ENCODE data around the gene MTFMT.
"Not testable (repeated sequence)": the region's sequence is repeated elsewhere in the genome, so short reads cannot be mapped to it uniquely, and the experiment has no call there.

MTFMT gene

DNA sequence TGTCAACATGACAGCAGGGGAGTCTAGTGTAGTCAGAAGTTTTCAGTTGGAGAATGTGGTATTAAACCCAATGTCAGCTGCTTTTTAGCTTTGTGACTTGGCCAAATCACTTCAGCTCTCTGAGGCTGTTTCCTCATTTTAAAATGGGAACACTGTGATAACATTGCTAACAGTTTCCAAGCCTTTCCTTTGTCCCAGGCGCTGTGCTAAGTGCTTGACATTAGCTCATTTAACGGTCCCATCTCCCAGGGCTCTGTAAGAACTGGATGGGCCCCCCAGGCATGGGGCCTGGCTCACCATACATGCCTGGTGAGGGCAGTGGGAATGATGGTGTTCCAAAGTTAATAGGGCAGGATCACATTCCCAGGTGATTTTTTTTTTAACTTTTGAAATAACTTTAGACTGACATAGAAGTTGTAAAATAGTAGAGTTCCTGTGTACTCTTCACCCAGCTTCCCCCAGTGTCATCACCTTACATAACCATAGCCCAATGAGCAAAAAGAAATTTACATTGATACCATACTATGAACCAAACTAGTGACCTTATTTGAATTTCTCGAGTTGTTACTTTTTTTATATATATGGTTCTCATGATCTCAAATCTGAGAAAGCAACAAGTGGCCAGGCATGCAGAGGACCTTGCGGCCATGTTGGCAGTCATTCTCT lies 30.6 kb upstream of the MTFMT start:
- DNase-seq = no peak

DNA sequence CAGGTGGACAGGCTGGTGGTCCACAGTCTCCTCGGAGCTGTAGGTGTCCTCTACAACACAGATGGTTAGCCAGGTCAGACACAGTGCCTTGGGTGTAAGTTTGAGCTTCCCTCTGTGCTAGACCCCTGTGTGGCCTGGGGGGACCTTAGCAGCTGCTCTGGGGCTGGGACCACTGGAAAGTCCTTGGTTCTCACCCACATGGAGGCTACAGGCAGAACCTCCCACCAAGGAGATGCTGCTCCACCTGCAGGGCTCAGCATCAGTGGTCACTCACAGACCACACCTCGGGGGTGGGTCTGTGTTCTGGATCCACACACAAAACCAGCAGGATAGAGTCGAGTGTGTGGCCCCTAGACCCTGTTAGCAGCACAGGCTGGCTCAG lies 29.9 kb upstream of the MTFMT start:
- DNase-seq = no peak

DNA sequence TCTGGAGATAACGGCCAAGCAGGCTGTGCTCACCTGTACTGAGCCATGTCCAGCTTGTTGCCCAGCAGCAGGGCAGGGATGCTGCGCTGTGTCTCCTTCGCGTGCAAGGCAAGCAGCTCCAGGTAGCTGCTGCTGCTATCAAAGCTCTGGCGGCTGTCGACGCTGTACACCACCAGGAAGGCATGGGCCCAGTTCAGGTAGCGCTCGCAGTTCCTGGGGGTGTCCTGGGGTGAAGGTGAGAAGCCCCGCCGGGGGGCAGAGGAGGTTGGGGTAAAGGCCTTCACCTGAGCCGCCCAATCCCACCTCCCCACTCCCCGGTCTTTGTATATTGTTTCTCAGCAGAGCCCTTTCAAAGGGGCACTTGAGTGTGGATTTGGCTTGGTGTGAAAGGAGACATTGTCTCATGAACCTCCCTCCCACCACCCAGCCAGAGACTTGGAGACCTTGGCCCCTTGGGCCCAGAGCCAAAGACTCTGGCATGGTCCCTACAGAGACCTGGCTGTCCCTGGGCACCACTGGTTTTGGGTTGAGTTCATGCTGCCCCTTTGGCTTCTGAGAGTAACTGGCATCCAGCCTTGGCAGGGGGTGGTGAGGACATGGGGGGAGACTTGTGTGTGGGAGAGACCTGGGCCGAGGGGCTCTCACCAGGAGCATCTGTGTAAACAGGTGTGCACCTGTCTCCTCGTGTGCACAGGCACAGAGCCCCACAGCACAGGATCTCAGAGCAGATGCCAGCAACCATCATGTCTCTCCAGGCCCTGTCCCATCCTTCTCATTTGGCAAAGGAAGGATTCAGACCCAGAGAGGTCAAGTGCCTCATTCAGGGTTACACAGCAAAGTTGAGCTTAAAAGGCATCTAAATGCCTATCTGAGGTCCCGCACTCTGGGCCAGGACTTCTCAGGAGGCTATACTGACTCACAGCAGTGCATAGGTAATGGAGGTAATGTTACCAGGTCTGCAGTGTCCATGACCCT lies 29.2 kb upstream of the MTFMT start:
- no peak for DNase-seq

DNA sequence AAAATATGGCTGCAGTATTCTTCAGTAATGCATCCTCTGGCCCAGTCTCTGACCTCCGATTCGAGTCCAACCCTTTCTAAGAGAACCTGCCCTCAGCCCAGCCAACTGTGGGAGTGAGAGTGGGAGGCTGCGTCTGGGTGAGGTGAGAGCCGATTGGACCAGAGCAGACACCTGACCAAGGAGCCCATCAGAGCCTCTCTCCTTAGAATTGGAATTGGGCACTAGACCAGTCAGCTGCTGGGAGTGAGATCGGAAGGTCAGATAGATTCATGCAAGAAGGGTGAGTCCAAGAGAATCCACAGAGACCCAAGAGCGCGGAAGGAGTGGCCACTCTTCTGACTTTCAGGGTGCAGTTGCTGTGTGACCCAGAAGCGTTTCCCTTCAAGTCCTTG lies 28.1 kb upstream of the MTFMT start:
- no peak for DNase-seq

DNA sequence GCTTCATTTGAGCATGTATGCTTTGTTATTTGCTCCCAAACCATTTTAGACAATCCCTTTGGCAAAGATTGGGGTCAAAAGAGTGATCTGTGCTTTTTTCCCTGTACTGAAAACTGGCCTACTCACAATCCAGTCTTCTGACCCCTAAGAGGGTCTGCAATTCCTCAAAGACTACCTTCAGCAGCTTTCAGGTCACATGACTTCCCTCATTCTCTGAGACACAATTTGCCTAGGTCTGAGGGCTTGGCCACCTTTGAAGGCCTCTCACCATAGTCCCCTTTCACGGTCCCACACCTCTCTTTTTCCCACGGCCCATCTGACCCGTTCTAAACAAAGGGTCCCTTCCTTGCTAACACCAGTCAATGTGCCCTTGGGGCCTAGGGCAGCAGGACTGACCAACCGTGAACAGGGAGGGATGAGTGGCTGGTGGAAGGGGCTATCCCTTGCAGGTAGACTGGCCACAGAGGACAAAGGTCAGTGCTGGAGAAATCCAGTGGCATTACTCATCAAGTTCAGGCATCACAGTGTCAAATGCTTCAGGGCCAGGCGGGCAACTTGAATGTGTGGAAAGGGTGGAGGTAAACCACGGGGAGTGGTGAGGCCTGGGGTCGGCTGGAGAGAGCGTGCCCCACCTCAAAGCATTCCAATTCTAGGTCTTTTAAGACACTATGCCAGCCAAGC lies 27.6 kb upstream of the MTFMT start:
- no peak for DNase-seq

DNA sequence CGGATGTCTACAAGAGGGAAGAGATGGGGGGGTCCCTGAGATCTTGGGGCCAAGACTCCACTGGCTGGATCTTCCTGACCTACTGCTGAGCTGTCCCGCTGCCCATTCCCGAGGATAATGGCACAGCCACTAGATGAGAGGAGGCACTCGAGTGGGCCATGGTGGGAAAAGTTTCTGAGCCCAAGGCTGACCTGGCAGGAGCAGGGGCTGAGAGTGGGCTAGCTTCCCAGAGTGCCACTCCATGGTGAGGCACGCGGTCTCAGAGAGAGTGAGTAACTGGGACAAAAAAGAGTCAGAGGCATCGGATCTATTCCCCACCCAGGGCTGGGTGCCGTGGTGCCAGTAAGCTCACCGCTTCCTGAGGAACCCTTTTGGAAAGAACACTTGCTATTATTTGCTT lies 26.7 kb upstream of the MTFMT start:
- no peak for DNase-seq

DNA sequence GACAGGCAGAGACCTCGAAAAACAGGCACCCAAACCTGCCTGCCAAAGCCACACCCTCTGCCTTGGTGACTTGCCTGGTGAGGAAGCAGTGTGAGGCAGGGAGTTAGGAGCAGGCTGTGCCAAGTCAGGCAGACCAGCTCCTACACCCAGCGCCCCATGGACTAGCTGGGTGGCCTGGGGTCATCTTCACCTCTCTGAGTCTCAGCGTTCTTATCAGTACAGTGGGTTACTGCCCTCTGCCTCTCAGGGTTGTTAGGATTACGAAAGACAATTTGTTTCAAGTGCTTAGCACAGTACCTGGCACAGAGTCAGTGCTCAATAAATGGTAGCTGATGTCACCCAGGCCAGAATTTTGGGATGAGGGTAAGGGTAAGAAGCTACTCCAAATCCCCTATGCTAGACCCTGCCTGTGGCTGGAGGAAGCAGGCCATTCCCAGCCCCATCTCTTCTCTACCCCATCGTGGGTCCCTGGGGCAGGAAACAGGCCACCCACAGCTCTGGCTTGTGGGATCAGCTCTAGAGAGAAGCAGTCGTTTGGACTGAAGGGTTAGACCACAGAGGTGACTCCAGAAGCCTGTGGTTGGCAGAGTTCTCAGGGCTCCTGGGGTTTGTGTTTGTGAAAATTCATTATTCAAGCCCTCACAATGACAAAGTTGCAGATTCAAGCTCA lies 25.9 kb upstream of the MTFMT start:
- DNase-seq = peak; percentile 24

DNA sequence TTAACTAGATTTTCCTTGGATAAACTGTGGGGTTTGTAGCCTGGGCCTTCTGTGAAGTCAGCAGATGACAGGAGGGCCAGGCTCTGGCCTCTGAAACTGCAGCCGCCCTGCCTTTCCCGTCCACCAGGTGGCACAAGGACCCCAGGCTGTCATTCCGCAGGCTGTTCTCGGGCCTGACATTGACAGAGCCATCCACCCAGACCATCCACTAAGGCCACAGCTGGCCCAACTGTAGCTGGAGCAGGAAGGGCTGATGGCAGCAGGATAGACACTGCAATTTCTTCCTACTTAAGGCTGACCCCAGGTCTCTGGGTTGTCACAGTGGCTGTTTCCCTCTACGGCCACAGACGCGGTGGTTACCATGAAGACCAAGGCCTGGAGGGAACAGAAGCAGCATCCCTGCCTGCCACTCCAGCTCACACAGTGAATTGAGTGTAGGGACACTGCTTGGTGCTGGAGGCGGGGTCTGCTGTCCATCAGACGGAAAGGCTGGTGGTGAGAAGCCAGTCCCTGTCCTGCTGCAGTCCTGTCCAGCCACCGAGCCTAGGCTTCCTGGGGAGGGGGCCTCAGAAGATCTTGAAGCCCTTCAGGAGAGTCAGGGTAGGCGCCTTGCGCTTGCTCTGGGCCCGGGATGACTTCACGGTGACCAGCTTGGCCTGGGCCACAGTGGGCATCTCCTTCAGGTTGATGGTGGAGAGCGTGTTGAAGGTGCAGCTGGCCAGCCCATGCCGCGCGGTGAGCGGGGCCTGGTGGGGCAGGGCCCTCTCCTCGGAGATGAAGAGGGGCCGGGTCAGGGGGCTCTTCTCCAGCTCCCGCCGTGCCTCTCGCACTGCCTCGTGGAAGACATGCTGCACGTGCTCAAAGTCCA lies 25.1 kb upstream of the MTFMT start:
- DNase-seq = peak; percentile 24

DNA sequence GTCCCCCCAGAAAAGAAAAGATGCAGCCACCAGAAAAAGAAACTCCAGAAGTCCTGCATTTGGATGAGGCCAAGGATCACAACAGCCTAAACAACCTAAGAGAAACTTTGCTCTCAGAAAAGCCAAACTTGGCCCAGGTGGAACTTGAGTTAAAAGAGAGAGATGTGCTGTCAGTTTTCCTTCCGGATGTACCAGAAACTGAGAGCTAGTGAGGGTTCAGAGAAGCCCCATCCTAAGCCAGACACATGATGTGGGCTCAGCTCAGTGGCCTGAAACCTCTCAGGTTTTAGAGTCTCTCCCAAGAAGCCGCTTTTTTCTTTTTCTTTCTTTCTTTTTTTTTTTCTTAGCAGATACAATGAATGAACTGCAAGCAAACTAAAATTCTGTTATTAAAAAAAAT lies 23.5 kb upstream of the MTFMT start:
- DNase-seq = no peak

DNA sequence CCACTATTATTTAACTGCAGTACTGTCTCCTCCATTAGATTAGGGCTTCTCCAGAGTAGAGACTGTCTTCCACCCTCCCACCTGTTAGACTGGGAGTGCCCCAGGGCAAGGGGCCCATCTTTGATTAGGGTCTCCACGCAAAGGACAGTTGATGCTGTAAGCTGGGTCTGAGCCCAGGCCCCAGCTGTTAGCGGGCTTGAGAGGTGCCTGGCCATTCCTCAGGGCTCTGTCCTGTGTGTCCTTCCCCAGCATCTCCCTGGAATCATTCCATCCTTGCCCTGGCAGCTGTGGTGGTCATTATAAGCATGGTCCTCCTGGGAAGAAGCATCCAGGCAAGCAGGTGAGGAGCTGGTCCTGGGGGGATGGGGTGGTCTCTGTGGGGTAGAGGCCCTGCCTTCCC lies 21.8 kb upstream of the MTFMT start:
- DNase-seq = no peak

DNA sequence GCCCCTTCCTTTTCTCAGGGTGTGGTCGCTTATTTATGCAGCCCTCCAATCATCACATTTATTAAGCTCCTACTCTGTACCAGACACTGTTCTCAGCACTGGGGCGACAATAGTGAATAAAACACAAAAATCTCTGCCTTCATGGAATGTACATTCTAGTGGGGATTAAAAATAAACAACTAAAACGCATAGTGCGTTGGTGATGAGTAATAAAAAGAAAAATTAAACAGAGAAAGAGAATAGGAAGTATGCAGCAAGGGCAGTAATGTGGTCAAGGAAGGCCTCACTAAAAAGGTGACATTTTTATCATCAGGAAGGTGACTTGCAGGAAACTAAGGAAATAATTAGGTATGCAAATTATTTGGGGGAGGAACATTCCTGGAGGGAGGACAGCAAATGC lies 20.8 kb upstream of the MTFMT start:
- DNase-seq = no peak

DNA sequence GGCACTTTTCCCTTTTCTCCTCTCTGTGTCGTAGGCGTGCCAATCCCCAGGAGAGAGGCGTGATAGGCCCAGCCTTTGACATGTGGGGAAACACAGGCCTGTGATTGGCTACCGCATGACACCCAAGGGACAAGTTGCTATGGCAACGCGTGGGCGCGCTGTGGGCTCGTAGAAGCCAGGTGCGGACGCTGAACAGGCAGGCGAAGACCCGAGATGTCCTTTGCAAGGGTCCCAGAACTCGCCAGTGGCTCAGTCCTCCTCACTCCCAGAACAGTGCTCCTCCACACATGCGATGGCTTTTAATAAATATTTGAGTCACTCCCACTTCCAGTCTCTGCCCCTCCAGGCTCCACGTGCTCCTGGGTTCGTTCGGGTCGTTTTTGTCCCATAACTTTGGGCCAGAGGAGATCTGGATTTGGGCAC lies 20.0 kb upstream of the MTFMT start:
- DNase-seq = no peak

DNA sequence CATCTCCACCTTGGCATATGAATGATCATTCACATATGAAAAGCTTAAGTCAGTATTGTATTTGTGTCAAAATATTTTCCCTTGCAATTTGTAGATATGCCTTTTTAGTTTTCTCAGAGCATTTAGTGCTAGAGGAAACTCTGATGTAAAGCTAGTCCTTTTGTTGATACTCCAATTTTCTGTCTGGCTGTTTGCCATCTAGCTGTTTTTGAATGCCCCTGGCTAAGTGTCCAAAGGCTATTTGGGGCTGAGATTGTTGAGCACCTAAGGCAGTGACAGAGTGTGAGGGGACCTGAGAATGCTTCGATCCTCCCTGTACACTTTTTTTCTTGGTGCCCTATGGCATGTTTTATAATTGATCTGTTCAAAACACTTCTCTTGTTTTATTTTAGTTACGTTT lies 18.8 kb upstream of the MTFMT start:
- no peak for DNase-seq

DNA sequence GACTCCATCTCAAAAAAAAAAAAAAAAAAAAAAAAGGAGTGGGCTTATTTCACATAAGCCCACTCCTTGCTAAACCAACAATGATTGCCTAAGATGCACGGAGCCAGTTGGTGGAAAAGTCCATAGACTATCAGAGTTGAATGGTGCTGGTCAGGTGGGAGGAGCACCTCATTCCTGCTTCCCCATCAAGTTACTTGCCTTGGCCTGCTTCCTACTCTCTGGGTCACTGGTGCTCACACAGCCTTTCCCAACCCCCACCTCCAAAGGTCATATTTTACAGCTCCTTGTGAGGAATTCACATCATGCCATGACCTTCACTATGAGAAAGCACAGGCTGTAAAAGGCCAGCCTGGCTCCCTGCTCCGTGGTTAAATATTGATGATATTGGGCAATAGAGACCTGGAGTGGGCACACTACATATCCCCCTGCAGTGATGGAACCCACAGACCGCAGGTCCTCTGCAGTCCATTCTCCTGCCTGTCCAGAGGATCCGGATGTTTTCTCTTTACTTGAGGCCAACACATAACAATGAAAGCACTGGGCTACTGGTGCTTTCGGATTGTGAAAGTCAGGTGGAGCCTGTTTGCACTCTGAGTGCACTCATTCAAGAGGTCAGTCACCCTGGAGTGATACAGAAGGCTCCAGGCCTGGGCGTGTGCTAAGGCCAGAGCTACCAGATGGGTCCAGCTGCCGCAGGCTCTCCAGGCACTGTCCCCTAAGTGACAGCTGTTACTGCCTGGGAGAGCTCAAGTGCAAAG lies 15.5 kb upstream of the MTFMT start, which contains the start of gene SLC51B:
Gene SLC51B (plus strand): TSS at position 664 of the 758 bp plus-strand sequence. CDS start 4,618 bp downstream, outside the sequence.
- DNase-seq = no peak

DNA sequence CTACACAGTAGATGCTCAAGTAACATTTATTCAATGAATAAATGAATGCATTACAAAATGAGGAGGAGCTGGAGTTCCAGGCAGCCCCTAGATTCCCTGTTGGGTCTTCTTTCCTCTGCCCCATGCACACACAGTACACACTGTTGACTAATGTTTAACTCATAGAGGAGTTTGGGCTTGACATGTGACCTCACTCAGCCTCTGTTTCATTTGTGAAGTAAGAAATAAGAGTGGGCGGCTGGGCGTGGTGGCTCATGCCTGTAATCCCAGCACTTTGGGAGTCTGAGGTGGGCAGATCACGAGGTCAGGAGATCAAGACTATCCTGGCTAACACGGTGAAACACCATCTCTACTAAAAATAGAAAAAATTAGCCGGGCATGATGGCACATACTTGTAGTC lies 14.8 kb upstream of the MTFMT start:
- DNase-seq = not testable (repeated sequence)

DNA sequence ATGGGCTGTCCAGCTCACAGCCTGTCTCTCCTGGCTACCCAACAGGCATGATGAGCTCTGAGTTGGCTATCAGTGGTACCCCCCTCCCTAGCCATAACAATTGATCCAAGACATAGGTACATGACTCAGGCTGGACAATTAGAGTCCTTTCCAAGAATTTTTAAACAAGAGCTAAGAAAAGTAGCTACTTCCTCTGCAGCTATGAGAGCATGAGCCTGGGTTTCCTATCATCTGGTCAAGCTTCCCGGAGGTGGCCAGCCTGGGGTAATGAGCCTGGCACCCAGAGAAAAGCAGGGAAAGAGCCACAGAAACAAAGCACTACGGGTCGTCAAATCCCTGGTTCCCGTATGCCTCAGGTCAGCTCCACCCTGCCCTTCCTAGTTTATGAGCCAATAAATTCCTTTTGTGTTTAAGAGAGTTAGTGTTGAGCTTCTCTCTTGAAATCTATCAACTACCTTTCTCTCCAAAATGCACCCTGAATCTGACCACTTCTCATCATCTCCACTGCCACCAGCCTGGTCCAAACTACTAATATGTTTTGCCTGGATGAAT lies 13.4 kb upstream of the MTFMT start:
- no peak for DNase-seq

DNA sequence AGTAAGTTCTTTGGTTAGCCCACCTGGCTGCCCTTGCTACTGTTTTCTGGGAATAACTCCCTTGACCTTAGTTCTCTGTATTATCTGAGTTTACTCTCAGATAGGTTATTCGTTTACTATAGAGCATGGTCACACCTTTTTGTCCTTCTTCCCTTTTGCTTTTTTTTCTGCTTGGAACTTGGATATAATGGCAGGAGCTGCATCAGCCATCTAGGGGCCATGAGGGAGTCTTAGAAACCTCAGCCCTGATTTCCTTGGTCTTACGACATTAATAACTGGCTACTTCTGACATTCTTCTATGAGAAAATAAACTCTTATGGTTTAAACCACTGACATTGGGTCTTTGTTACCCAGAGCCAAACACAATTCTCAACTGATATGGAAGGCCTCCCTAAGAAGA lies 12.3 kb upstream of the MTFMT start:
- no peak for DNase-seq

DNA sequence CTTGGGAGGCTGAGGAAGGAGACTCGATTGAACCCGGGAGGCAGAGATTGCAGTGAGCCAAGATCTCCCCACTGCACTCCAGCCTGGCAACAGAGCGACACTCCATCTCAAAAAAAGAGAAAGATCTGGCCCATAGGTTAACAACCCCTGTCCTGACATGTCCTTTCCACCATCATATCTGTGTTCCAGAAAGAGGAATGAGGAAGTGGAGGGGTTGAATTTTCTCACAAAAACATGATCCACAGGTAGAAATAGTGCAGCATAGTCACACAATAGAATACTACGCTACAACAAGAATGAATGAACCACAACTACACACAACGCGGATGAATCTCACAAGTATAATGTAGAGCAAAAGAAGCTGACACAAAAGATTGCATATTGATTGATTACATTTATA lies 11.0 kb upstream of the MTFMT start:
- DNase-seq = no peak

DNA sequence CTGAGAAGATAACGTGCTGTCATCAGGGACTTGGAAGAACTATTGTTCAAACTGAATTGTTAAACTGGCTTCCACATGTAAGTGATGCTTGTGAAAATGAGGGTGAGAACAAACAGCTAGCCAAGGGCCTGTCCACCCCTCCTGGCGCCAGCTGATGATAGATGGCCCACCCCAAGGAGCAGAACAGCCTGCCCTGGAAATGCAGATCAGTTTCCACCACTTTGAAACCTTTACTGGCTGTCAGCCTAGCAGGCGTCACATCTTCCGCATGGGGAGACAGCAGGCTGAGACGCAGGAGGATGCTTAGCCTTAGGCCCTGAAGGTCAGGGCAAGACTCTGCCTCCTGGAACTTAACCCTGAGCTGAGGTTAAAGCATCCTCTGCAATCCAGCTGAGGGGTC lies 9.4 kb upstream of the MTFMT start:
- DNase-seq = no peak

DNA sequence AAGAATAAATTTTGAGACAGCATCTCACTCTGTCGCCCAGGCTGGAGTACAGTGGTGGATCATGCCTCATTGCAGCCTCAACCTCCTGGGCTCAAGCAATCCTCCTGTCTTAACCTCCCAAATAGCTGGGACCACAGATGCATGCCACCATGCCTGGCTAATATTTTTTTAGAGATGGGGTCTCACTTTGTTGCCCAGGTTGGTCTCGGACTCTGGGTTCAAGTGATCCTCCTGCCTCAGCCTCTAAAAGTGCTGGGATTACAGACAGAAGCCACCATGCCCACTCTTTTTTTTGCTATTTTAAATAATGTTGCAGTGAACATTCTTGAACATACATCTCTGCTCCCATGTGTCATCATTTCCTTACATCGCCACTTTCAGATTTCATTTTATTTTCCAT lies 9.0 kb upstream of the MTFMT start:
- no peak for DNase-seq

DNA sequence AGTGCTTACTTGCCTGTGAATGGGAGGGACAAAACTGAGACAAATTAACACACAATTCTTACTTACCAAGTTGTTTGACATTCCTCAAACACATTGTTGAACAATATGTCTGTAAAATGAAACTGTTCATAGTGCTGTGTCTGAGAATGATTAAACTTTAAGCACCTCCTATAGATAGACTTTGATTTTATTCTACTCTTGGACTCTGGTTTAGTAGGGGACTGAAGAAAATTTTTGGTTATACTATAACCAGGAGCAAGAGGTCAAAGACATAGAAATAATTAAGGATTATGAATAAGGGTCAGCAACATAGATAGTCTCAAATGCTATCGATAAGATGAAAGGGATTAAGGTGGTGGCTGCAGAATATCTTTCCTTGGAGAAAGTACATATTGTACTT lies 7.9 kb upstream of the MTFMT start:
- no peak for DNase-seq
